Measurements from ENCODE around the gene IPO4.

- TF ChIP-seq CTCF (conservative IDR thresholded peaks at IDR 0.05 in 1 of 2, IDR thresholded peaks at IDR 0.05 in 1 of 2; ENCODE audit: low read depth in 1 of 2, low read length in 2 of 2) (no peak), EZH2 (IDR thresholded peaks at IDR 0.05; ENCODE audit: low read length, missing control alignments) (no peak)
These were observed 47.4 kb upstream of the IPO4 start for GRCh38 chr14:24235804-24236688.

All from fibroblast of lung (primary cell).